Vagina (tissue), 2 donors: ENCODE measurements around the gene HOXD13. TPM values are rescaled to one million over a fixed set of nuclear protein-coding genes. Genes with fewer than 3 reads are reported as not detected.

ENCODE experiments used
- DNase-seq, 2 donors: peaks; one replicate each; pipeline ENCODE4 v3.0.0-alpha.2; 2017; ENCODE audit errors: extremely low spot score in 2 of 2
- H3K27ac ChIP-seq: fragments of 200-600 bp; sonication (generic); one replicate; pipeline ENCODE4 v1.5.1; 2019
- H3K27me3 ChIP-seq: fragments of 200-600 bp; sonication (generic); one replicate; pipeline ENCODE4 v1.5.1; 2019
- H3K36me3 ChIP-seq, 2 donors: fragments of 200-600 bp; sonication (generic); one replicate each; pipeline ENCODE4 v1.5.1; 2017 to 2019
- H3K4me1 ChIP-seq: fragments of 200-600 bp; sonication (generic); one replicate; pipeline ENCODE4 v1.5.1; 2019
- H3K4me3 ChIP-seq, 2 donors: fragments of 200-600 bp; sonication (generic); 1 replicate in 1 of 2; 2 replicates in 1 of 2; pipeline ENCODE4 v1.5.1; 2016 to 2019
- H3K9me3 ChIP-seq: fragments of 200-600 bp; sonication (generic); one replicate; pipeline ENCODE4 v1.5.1; 2019
- POLR2A ChIP-seq, 2 donors: fragments of 450-650 bp; IDR thresholded peaks; one replicate each; pipeline ENCODE4 v1.6.1; 2017; ENCODE audit warnings: antibody characterized with exemption in 2 of 2, mild to moderate bottlenecking in 2 of 2, moderate library complexity in 2 of 2
- POLR2AphosphoS5 ChIP-seq, 2 donors: sonication (generic); formaldehyde crosslinking; IDR thresholded peaks; one replicate each; pipeline ENCODE4 v1.9.0; 2017; ENCODE audit warnings: antibody characterized with exemption in 2 of 2, mild to moderate bottlenecking in 2 of 2, low read depth in 1 of 2; ENCODE audit not compliant: insufficient read depth in 1 of 2
- intact Hi-C: fragments of 100-400 bp; cut with DNase I; formaldehyde crosslinking; loops from one replicate; pipeline ENCODE4 v1.15.1; 2023
- total RNA-seq: library from RNA; depleted of rRNA; stranded (reverse); fragments of >200 nt; gene quantifications from one replicate; pipeline ENCODE4 v1.2.3, GENCODE V29; 2016
- TF ChIP-seq, protein P1 (sequence below), 3 experiments: fragments of 450-650 bp in 2 of 3; fragments of 200-600 bp in 1 of 3; sonication (generic) in 1 of 3; IDR thresholded peaks; one replicate each; pipeline ENCODE4 v1.5.1; 2017 to 2019; ENCODE audit warnings: antibody characterized with exemption in 3 of 3, mild to moderate bottlenecking in 2 of 3, moderate library complexity in 2 of 3

The HOXD13 gene
- total RNA-seq, 1 donor from 2014 or later = 15.7 TPM

DNA sequence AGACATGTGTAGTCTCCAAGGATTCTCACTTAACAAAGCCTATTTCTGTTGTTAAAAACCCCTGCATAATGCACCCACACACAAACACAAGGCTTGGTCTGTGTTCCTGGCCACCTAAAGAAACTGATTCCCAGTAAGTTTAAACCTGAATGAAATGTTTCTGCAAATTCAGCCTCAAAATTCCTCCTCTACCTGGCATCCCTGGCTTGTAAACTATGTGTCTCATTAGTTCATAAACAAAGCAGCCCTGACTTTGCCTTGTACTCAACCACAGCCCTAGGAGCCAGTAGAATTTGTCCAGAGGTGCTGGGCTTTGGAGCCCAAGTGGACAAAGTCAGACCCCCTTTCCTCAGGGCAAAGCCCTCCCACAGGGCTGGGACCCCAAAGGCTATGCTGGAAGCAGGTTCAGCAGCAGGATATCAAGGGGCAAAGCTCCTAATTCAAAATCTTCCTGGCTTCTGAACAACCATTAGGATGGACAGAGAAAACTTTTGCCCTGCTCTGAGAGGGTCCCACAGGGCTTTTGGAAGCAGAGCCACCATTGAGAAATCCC, 2.6 kb upstream of the HOXD13 start:
- Histone ChIP-seq H3K27me3 (no peaks in the 10 kb centered on the region), H3K27ac (peak overlapping the region; percentile 91), H3K36me3 (no peaks in the 10 kb centered on the region), H3K4me1 (peaks cover 37% of the 10 kb centered on the region), H3K9me3 (no peaks in the 10 kb centered on the region), H3K4me3 (no peak overlapping the region)
- no peak for DNase-seq
- TF ChIP-seq POLR2A (IDR thresholded peaks at IDR 0.05) (no peak), POLR2AphosphoS5 (IDR thresholded peaks at IDR 0.05; ENCODE audit: insufficient read depth in 1 of 2, low read depth in 1 of 2) (no peak)
- TF ChIP-seq, protein P1, sequence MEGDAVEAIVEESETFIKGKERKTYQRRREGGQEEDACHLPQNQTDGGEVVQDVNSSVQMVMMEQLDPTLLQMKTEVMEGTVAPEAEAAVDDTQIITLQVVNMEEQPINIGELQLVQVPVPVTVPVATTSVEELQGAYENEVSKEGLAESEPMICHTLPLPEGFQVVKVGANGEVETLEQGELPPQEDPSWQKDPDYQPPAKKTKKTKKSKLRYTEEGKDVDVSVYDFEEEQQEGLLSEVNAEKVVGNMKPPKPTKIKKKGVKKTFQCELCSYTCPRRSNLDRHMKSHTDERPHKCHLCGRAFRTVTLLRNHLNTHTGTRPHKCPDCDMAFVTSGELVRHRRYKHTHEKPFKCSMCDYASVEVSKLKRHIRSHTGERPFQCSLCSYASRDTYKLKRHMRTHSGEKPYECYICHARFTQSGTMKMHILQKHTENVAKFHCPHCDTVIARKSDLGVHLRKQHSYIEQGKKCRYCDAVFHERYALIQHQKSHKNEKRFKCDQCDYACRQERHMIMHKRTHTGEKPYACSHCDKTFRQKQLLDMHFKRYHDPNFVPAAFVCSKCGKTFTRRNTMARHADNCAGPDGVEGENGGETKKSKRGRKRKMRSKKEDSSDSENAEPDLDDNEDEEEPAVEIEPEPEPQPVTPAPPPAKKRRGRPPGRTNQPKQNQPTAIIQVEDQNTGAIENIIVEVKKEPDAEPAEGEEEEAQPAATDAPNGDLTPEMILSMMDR (IDR thresholded peaks at IDR 0.05) = no peak
- intact Hi-C loops = loop anchor here (5.0 to 10.0 kb wide), 3 partner anchors 403 to 1755 kb away; partner anchors contain the start of gene SP9

- H3K27ac ChIP-seq = peak overlapping the region; percentile 91
- H3K9me3 ChIP-seq = no peaks in the 10 kb centered on the region
- H3K27me3 ChIP-seq = no peaks in the 10 kb centered on the region
- TF ChIP-seq POLR2A (IDR thresholded peaks at IDR 0.05) = no peak
- TF ChIP-seq, protein P1 (IDR thresholded peaks at IDR 0.05) = no peak
- no peak for TF ChIP-seq POLR2AphosphoS5 (IDR thresholded peaks at IDR 0.05; ENCODE audit: insufficient read depth in 1 of 2, low read depth in 1 of 2)
- H3K4me1 ChIP-seq = peaks cover 28% of the 10 kb centered on the region
- intact Hi-C loops = loop anchor here (5.0 kb wide), 1 partner anchor 839 kb away; no protein-coding TSS in a partner anchor
- no peak for DNase-seq
- H3K4me3 ChIP-seq = no peak overlapping the region
- H3K36me3 ChIP-seq = no peaks in the 10 kb centered on the region
Observed at GRCh38 chr2:176090862-176091261, 1.7 kb upstream of the HOXD13 start.

- DNase-seq = no peak
- peaks cover 20% of the 10 kb centered on the region for H3K4me1 ChIP-seq
- no peaks in the 10 kb centered on the region for H3K9me3 ChIP-seq
- intact Hi-C loops = loop anchor here (5.0 kb wide), 1 partner anchor 839 kb away; no protein-coding TSS in a partner anchor
- H3K27me3 ChIP-seq = no peaks in the 10 kb centered on the region
- TF ChIP-seq POLR2A (IDR thresholded peaks at IDR 0.05) (no peak), POLR2AphosphoS5 (IDR thresholded peaks at IDR 0.05; ENCODE audit: insufficient read depth in 1 of 2, low read depth in 1 of 2) (no peak)
- TF ChIP-seq, protein P1 (IDR thresholded peaks at IDR 0.05) = no peak
- peak overlapping the region; percentile 54 to 59 for H3K4me3 ChIP-seq
- H3K36me3 ChIP-seq = no peaks in the 10 kb centered on the region
- H3K27ac ChIP-seq = peak overlapping the region; percentile 91
Observed at GRCh38 chr2:176091329-176092258, 927 bp upstream of the HOXD13 start.

GRCh38 chr2:176093145-176093897, 800 bp downstream of the HOXD13 start:
- Histone ChIP-seq H3K36me3 (no peaks in the 10 kb centered on the region), H3K27me3 (no peaks in the 10 kb centered on the region), H3K4me3 (peak overlapping the region; percentile 54 to 59), H3K4me1 (peaks cover 28% of the 10 kb centered on the region), H3K27ac (peak overlapping the region; percentile 91), H3K9me3 (no peaks in the 10 kb centered on the region)
- TF ChIP-seq POLR2AphosphoS5 (IDR thresholded peaks at IDR 0.05; ENCODE audit: insufficient read depth in 1 of 2, low read depth in 1 of 2) (peak in 1 of 2 donors; percentile 59), POLR2A (IDR thresholded peaks at IDR 0.05) (peak in 1 of 2 donors; percentile 5)
- TF ChIP-seq, protein P1 (IDR thresholded peaks at IDR 0.05) = no peak
- intact Hi-C loops = loop anchor here (5.0 kb wide), 1 partner anchor 841 kb away; no protein-coding TSS in a partner anchor
- DNase-seq = no peak
